NOMO-1 treated with DMSO at 0.1 percent for 48 hours (cell line): ENCODE measurements around the gene MSI2.

Source experiments
- DNase-seq: peaks from one replicate; lab custom pipeline; 2025; ENCODE audit not compliant: unreplicated experiment; lab: John Stamatoyannopoulos, UW

MSI2 gene

GRCh38 chr17:57641761-57642160, 385.4 kb downstream of the MSI2 start:
- no peak for DNase-seq

GRCh38 chr17:57643062-57643461, 386.7 kb downstream of the MSI2 start:
- no peak for DNase-seq

- no peak for DNase-seq
Observed at GRCh38 chr17:57644326-57644725, 388.0 kb downstream of the MSI2 start.

- DNase-seq: peak; percentile 90
Observed at GRCh38 chr17:57645950-57646665, 389.8 kb downstream of the MSI2 start.

DNA sequence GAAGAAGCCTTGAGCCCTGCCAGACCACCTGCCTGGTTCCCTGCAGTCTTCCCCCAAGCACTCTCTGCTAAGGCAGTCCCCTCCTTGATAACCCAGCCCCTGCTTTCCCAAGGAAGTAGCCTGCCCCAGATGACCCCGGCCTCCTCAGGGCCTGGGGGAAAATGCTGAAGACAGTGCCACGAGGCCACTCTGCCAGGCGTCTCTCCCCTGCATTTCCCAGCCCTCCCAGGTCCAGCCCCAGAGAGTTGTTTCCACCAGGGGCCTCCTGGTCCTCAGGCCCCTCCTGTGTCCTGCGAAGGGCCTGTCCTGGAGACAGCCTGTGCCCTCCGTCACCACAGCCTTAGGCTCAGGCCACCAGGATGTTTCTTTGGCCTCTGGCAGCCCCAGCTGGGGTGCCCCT, 392.4 kb downstream of the MSI2 start:
- DNase-seq: no peak

DNA sequence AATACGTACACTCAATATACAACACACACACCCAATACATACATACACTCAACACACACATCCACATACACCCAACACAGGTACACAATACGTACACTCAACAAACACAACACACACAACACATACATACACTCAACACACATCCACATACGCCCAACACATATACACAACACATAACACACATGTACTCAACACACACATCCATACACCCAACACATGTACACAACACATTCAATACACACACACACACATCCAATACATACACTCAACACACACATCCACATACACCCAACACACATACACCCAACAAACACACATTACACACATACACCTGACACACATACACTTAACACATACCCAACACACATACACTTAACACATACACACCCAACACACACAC, 392.9 kb downstream of the MSI2 start:
- DNase-seq: no peak

GRCh38 chr17:57649731-57650484, 393.6 kb downstream of the MSI2 start:
- no peak for DNase-seq

DNA sequence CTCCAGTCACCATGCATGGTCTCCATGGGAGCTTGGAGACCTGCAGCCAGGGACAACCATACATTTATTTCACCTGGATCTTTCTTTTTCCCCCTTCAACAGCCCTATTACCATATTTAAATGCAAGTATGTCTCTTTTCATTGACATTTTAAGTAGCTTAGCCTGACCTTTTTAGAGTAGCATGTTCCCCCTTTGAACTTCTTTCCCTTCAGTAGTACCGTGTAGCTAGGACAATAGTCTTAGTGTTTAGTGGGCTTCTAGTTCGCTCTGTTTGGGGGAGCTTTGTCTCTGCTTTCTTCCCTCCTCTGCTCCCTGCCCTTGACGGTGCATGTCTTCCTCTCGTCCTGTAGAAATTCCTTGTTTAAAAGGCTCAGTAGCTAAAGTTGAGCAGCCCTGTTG, 394.2 kb downstream of the MSI2 start:
- no peak for DNase-seq

DNA sequence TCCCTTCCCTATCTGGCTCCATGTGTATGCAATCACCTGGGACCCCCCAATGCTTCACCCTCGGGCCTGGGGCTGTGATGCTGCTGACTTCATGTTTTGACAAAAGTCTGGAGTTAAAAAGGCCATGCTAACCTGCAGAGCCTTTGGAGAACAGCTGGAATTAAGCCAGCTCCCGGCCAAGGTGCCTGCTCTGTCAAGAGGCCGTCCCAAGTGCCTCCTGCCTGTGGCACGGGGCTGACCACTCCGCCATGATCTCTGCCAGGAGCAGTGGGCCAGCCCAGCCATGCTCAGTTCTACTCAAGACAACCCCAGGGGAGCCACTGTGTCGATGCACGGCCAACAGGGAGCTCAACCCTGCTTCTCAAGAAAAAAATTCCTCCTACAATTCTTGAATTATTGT, 395.1 kb downstream of the MSI2 start:
- no peak for DNase-seq

- DNase-seq: no peak
Observed at GRCh38 chr17:57651996-57652395, 395.7 kb downstream of the MSI2 start.

GRCh38 chr17:57652811-57653210, 396.5 kb downstream of the MSI2 start:
- no peak for DNase-seq

DNA sequence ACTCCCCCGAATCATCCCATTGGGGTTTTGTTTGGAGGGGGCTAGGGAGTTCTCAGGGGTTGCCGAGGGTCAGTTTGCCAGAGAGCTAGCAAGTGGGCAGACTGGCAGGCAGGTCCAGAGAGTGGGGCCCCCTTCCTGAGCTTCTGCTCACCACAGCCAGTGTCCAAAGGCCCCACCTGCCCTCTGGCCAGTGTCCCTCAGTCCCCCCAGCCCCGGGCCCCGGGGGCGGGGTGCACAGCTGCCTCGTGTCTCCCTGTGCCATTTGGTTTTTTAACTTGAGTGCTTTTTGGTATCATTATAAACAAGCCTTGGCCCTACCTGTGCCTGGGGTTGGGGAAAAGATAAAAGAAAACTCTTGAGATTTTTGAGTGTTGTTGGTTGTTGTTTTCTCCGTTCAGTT, 397.0 kb downstream of the MSI2 start:
- no peak for DNase-seq

- no peak for DNase-seq
Observed at GRCh38 chr17:57654040-57654775, 397.9 kb downstream of the MSI2 start.

GRCh38 chr17:57655553-57655952, 399.2 kb downstream of the MSI2 start:
- no peak for DNase-seq

DNA sequence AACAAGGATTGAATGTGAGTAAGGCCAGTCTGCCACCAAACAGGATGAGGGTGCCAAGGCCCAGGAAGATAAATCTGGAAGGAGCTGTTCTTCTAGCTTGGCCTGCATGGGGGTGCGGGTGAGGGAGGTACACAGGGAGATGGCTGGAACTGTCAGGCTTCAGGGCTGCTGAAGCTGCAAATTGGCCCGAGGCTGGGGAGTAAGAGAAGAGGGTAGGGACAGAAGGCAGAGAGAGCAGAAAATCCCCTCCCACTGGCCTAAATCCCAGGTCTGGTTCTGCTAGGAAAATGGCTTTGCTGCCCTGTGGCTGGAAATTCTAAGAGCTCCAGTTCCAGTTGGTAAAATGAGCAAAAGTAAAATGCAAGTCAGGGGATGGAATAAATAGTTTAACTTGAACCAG, 400.9 kb downstream of the MSI2 start:
- no peak for DNase-seq

DNA sequence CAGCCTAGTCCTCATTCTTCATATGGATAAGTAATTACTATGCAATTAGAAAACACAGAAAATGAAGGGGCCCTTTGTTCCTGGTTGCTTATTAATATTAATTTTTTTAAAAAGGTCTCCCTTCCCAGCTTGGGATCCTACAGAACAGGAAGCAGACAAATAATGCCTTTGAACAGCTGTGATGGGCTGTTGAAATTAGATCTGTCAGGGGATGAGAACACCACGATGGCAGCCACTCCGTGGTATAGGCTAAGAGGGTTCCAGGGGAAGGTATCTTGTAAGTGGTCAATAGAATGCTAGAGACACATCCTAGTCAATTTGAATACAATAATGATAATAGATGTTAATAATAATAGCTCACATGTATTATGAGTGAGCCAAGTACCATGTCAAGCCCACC, 405.7 kb downstream of the MSI2 start:
- DNase-seq: no peak

DNA sequence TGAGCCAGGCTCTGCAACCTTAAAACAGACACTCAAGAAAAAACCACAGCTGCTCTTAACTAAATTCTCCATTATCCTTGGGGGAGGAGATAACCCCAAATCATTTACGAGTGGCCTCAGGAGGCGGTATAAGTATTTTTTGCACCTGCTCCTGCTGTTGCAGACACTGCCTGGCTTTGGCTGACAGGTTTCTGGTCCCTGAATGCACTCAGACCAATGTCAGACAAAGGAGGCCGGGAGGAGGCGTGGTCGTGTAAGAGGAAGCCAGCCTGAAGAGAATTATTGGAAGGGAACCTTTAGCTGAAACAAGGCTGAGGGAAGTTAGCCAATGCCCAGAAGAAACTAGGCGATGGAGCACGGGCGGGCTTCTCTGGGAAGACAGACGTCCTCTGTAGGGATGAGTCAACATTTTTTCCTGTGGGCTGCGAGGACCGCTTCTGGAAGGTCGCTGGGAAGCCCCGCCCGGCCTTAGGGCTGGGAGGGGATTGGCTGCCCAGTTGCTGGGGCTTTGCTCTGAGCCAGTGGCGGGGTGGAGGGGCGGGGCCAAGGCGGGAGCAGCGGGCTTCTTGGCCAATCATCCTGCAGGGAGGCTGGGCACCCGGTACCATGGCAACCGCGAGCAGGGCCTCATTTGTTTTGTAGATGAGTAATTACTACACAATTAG, 406.5 kb downstream of the MSI2 start:
- DNase-seq: peak; percentile 97

- DNase-seq: no peak
Observed at GRCh38 chr17:57663326-57664070, 407.2 kb downstream of the MSI2 start.

DNA sequence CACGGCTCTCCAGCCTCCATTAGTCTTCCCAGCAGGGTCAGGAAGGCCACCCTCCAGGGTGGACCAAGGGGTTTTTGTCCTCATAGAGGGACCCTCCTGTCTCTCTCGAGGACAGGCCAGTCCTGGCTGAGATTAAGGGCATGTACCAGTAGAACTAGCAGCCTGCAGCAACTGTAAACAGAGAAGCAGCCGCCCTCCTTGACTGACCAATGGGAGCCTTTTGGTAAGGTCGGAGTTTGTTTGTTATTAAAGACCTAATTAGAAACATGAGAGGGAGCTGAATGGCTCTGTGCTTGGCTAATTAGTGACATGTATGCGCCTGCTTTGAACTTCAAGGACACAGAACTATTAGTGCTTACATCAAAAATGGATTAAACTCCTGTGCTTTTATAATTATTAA, 408.8 kb downstream of the MSI2 start:
- no peak for DNase-seq

GRCh38 chr17:57665696-57666095, 409.4 kb downstream of the MSI2 start:
- no peak for DNase-seq
